ENCODE measurements around the gene ITM2C.

The ITM2C gene

GRCh38 chr2:230914886-230915285 is 50.1 kb downstream of the ITM2C start:
- Histone ChIP-seq H3K9me3 (ENCODE audit: control insufficient read depth in 2 of 2, low read length in 2 of 2) (no peaks in the 10 kb centered on the region), H3K27ac (ENCODE audit: low read depth in 2 of 2, low read length in 2 of 2) (no peak overlapping the region), H3K4me3 (ENCODE audit: low read length in 2 of 2) (no peak overlapping the region), H3K9ac (ENCODE audit: low read depth in 1 of 2, low read length in 2 of 2) (no peak overlapping the region), H3K4me1 (ENCODE audit: control insufficient read depth in 2 of 2, insufficient read depth in 2 of 2, low read length in 2 of 2) (no peaks in the 10 kb centered on the region), H3K27me3 (ENCODE audit: control insufficient read depth in 2 of 2, insufficient read depth in 2 of 2, low read length in 2 of 2) (peaks cover 0 to 2% of the 10 kb centered on the region in 2 donors), H3K36me3 (ENCODE audit: control insufficient read depth in 2 of 2, insufficient read depth in 2 of 2, low read length in 2 of 2) (no peaks in the 10 kb centered on the region)

DNA sequence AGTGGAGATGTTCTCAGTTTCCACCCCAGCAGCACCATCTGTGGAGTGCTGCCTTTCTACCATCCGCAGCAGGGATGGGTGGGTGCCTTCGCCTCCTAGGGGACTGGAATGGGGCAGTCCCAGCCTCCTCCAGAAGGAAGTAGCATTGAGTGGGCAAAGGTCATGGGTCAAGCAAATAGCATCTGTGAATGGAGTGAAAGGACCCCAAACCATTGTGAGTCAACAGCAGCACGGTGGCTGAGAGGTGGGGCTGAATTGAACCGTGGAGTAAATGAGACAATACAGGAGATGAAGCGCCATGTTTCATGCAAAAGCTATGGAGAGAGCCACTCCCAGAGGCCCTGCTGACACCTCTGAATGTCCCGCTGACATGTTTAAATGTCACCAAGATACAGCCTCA is 50.6 kb downstream of the ITM2C start:
- Histone ChIP-seq H3K9ac (ENCODE audit: low read depth in 1 of 2, low read length in 2 of 2) (no peak overlapping the region), H3K9me3 (ENCODE audit: control insufficient read depth in 2 of 2, low read length in 2 of 2) (no peaks in the 10 kb centered on the region), H3K27me3 (ENCODE audit: control insufficient read depth in 2 of 2, insufficient read depth in 2 of 2, low read length in 2 of 2) (peaks cover 0 to 2% of the 10 kb centered on the region in 2 donors), H3K4me1 (ENCODE audit: control insufficient read depth in 2 of 2, insufficient read depth in 2 of 2, low read length in 2 of 2) (no peaks in the 10 kb centered on the region), H3K27ac (ENCODE audit: low read depth in 2 of 2, low read length in 2 of 2) (no peak overlapping the region), H3K4me3 (ENCODE audit: low read length in 2 of 2) (no peak overlapping the region), H3K36me3 (ENCODE audit: control insufficient read depth in 2 of 2, insufficient read depth in 2 of 2, low read length in 2 of 2) (no peaks in the 10 kb centered on the region)

DNA sequence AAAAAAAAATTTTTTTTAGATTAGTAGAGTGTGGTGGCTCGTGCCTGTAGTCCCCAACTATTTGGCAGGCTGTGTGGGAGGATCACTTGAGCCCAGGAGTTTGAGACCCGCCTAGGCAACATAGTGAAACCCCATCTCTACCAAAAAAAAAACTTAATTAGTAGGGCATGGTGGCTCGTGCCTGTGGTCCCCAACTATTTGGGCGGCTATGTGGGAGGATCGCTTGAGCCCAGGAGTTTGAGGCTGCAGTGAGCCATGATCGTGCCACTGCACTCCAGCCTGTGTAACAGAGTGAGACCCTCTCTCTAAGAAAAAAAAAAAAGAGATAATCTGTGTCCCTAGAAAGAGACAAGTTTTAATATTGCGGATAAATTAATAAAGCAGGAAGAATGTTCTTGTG is 51.5 kb downstream of the ITM2C start:
- Histone ChIP-seq H3K36me3 (ENCODE audit: control insufficient read depth in 2 of 2, insufficient read depth in 2 of 2, low read length in 2 of 2) (no peaks in the 10 kb centered on the region), H3K27ac (ENCODE audit: low read depth in 2 of 2, low read length in 2 of 2) (no peak overlapping the region), H3K9me3 (ENCODE audit: control insufficient read depth in 2 of 2, low read length in 2 of 2) (no peaks in the 10 kb centered on the region), H3K27me3 (ENCODE audit: control insufficient read depth in 2 of 2, insufficient read depth in 2 of 2, low read length in 2 of 2) (peaks cover 0 to 2% of the 10 kb centered on the region in 2 donors), H3K4me1 (ENCODE audit: control insufficient read depth in 2 of 2, insufficient read depth in 2 of 2, low read length in 2 of 2) (no peaks in the 10 kb centered on the region), H3K9ac (ENCODE audit: low read depth in 1 of 2, low read length in 2 of 2) (no peak overlapping the region), H3K4me3 (ENCODE audit: low read length in 2 of 2) (no peak overlapping the region)

DNA sequence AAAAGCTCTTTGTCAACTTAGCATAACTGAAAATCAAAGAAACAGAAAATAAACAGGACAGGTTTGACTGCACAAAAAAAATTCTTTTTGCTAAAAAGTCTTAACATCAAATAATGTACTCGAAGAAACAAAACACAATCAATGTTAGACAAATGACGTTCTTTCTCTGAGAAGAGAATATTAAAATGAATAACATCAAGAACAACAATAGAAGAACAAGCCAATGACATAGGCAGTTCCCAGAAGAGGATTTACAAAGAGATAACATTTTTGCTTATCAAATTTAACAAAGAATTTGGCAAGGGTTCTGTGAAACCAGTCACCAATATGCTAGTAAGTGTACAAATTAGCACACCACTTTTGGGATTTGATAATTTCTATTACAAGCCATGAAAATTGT is 54.5 kb downstream of the ITM2C start:
- Histone ChIP-seq H3K27me3 (ENCODE audit: control insufficient read depth in 2 of 2, insufficient read depth in 2 of 2, low read length in 2 of 2) (peaks cover 0 to 2% of the 10 kb centered on the region in 2 donors), H3K9me3 (ENCODE audit: control insufficient read depth in 2 of 2, low read length in 2 of 2) (no peaks in the 10 kb centered on the region), H3K4me3 (ENCODE audit: low read length in 2 of 2) (no peak overlapping the region), H3K27ac (ENCODE audit: low read depth in 2 of 2, low read length in 2 of 2) (no peak overlapping the region), H3K4me1 (ENCODE audit: control insufficient read depth in 2 of 2, insufficient read depth in 2 of 2, low read length in 2 of 2) (no peaks in the 10 kb centered on the region), H3K9ac (ENCODE audit: low read depth in 1 of 2, low read length in 2 of 2) (no peak overlapping the region), H3K36me3 (ENCODE audit: control insufficient read depth in 2 of 2, insufficient read depth in 2 of 2, low read length in 2 of 2) (no peaks in the 10 kb centered on the region)

DNA sequence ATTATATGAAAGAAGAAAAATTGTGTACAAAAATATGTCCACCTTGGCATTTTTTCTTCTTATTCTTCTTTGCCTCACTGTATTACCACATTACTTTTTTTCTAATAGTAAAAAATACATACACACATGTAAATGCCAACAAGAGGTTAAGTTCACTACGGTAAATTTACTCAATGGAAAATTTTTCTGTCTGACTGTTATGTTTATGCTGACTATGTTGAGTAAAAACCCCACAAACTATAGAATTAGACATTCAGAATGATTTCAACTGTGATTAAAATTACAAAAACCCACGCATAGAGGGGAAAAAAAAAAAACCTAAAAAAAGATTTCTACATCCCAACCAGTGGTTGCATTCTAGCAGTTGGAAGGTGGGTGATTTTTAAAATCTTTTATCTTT is 54.9 kb downstream of the ITM2C start:
- no peaks in the 10 kb centered on the region for H3K9me3 ChIP-seq (ENCODE audit: control insufficient read depth in 2 of 2, low read length in 2 of 2)
- H3K4me3 ChIP-seq (ENCODE audit: low read length in 2 of 2) = no peak overlapping the region
- peaks cover 0 to 2% of the 10 kb centered on the region in 2 donors for H3K27me3 ChIP-seq (ENCODE audit: control insufficient read depth in 2 of 2, insufficient read depth in 2 of 2, low read length in 2 of 2)
- H3K27ac ChIP-seq (ENCODE audit: low read depth in 2 of 2, low read length in 2 of 2) = no peak overlapping the region
- no peaks in the 10 kb centered on the region for H3K4me1 ChIP-seq (ENCODE audit: control insufficient read depth in 2 of 2, insufficient read depth in 2 of 2, low read length in 2 of 2)
- no peak overlapping the region for H3K9ac ChIP-seq (ENCODE audit: low read depth in 1 of 2, low read length in 2 of 2)
- H3K36me3 ChIP-seq (ENCODE audit: control insufficient read depth in 2 of 2, insufficient read depth in 2 of 2, low read length in 2 of 2) = no peaks in the 10 kb centered on the region

GRCh38 chr2:230920167-230920566 is 55.4 kb downstream of the ITM2C start:
- Histone ChIP-seq H3K27me3 (ENCODE audit: control insufficient read depth in 2 of 2, insufficient read depth in 2 of 2, low read length in 2 of 2) (peaks cover 0 to 2% of the 10 kb centered on the region in 2 donors), H3K4me3 (ENCODE audit: low read length in 2 of 2) (no peak overlapping the region), H3K9me3 (ENCODE audit: control insufficient read depth in 2 of 2, low read length in 2 of 2) (no peaks in the 10 kb centered on the region), H3K36me3 (ENCODE audit: control insufficient read depth in 2 of 2, insufficient read depth in 2 of 2, low read length in 2 of 2) (no peaks in the 10 kb centered on the region), H3K4me1 (ENCODE audit: control insufficient read depth in 2 of 2, insufficient read depth in 2 of 2, low read length in 2 of 2) (no peaks in the 10 kb centered on the region), H3K27ac (ENCODE audit: low read depth in 2 of 2, low read length in 2 of 2) (no peak overlapping the region), H3K9ac (ENCODE audit: low read depth in 1 of 2, low read length in 2 of 2) (no peak overlapping the region)

DNA sequence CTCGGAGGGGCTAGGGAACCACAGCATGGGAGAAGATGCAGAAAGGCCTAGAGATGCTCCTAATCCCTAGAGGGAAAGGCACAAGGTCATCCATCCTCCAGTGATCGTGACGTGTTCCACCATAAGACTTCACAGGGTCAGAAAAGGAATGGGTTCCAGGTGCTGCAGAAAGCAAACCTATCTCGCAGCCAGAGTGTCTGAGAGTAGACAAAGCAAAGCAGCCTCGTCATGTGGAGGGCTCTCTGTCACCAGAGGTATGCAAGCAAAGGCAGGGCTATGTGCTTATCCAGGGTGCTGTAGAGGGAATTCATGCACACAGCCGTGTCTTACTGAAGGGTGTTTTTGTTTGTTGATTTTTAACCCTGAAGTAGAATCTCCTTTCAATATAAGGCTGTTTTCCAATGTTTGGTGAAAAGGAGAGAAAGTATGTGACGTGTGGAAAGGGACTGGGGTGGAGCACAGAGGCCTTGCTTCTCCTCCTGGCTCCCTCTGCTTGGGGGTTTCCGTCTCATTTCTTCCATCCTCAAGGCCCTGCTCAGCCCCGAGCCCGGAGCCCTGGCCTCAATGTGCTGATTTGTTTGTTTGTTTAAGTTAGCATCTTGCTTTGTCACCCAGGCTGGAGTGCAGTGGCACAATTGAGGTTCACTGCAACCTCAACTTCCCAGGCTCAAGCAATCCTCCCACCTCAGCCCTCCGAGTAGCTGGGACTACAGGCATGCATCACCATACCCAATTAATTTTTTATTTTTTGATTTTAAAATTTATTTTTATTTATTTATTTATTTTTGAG is 57.3 kb downstream of the ITM2C start:
- no peak overlapping the region for H3K27ac ChIP-seq (ENCODE audit: low read depth in 2 of 2, low read length in 2 of 2)
- no peak overlapping the region for H3K9ac ChIP-seq (ENCODE audit: low read depth in 1 of 2, low read length in 2 of 2)
- H3K27me3 ChIP-seq (ENCODE audit: control insufficient read depth in 2 of 2, insufficient read depth in 2 of 2, low read length in 2 of 2) = no peaks in the 10 kb centered on the region
- H3K4me3 ChIP-seq (ENCODE audit: low read length in 2 of 2) = no peak overlapping the region
- H3K4me1 ChIP-seq (ENCODE audit: control insufficient read depth in 2 of 2, insufficient read depth in 2 of 2, low read length in 2 of 2) = no peaks in the 10 kb centered on the region
- no peaks in the 10 kb centered on the region for H3K9me3 ChIP-seq (ENCODE audit: control insufficient read depth in 2 of 2, low read length in 2 of 2)
- no peaks in the 10 kb centered on the region for H3K36me3 ChIP-seq (ENCODE audit: control insufficient read depth in 2 of 2, insufficient read depth in 2 of 2, low read length in 2 of 2)

DNA sequence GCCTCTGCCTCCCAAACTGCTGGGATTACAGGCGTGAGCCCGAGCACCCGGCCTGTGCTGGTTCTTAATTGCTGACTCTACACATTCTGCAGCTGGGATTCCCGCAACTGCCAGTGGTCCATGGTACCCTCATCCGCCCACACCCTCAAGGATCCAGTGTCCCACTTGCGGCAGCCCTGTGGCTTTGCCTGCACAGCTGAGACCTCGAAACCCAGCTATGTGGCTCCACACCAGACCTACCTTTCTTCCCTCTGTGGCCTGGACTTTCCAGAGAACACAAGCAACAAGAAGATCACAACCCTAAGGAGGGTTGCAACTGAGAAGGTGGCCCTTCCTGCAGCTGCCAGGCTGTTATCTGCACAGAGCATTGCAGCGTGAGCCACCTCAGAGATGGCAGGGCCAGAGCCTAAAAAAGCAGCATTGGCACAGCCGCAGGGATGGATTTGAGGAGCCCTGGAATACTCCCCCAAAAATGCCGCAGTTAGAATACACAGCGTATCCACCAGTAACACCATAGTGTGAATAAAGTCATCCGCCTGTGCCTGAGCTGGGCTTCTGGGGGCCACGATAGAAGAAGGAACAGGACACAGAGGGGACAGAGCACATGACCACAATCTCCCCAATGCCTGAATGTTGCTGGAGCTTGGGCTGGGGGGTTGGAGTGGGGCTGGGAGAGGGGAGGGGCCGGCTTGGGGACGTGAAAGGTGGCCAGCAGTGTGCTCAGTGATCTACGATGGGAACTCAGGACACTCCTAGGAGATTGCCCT is 58.4 kb downstream of the ITM2C start:
- Histone ChIP-seq H3K36me3 (ENCODE audit: control insufficient read depth in 2 of 2, insufficient read depth in 2 of 2, low read length in 2 of 2) (no peaks in the 10 kb centered on the region), H3K4me1 (ENCODE audit: control insufficient read depth in 2 of 2, insufficient read depth in 2 of 2, low read length in 2 of 2) (no peaks in the 10 kb centered on the region), H3K27ac (ENCODE audit: low read depth in 2 of 2, low read length in 2 of 2) (no peak overlapping the region), H3K9me3 (ENCODE audit: control insufficient read depth in 2 of 2, low read length in 2 of 2) (no peaks in the 10 kb centered on the region), H3K27me3 (ENCODE audit: control insufficient read depth in 2 of 2, insufficient read depth in 2 of 2, low read length in 2 of 2) (no peaks in the 10 kb centered on the region), H3K9ac (ENCODE audit: low read depth in 1 of 2, low read length in 2 of 2) (no peak overlapping the region), H3K4me3 (ENCODE audit: low read length in 2 of 2) (no peak overlapping the region)

DNA sequence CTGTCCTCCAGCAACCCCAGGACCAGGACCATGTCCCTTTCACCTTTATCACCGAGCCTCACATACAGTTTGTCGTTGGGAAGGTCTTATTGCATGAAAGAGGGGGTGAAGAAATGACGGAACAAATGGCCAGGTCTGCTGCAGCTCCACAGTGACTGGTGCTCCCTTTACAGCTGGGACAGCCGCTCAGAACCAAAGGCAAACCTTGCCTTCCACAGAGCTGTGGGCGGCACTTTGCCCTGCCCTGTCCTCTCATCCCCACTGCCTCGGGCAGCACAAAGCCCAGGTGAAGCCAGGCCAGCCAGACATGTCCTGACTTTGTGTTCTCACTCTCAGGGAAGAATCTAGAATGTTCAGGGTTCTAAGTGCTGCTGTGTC is 59.3 kb downstream of the ITM2C start:
- H3K9ac ChIP-seq (ENCODE audit: low read depth in 1 of 2, low read length in 2 of 2) = no peak overlapping the region
- H3K9me3 ChIP-seq (ENCODE audit: control insufficient read depth in 2 of 2, low read length in 2 of 2) = no peaks in the 10 kb centered on the region
- no peaks in the 10 kb centered on the region for H3K36me3 ChIP-seq (ENCODE audit: control insufficient read depth in 2 of 2, insufficient read depth in 2 of 2, low read length in 2 of 2)
- H3K4me3 ChIP-seq (ENCODE audit: low read length in 2 of 2) = peak overlapping the region in 1 of 2 donors; percentile 64
- no peaks in the 10 kb centered on the region for H3K4me1 ChIP-seq (ENCODE audit: control insufficient read depth in 2 of 2, insufficient read depth in 2 of 2, low read length in 2 of 2)
- H3K27me3 ChIP-seq (ENCODE audit: control insufficient read depth in 2 of 2, insufficient read depth in 2 of 2, low read length in 2 of 2) = no peaks in the 10 kb centered on the region
- no peak overlapping the region for H3K27ac ChIP-seq (ENCODE audit: low read depth in 2 of 2, low read length in 2 of 2)

- no peaks in the 10 kb centered on the region for H3K4me1 ChIP-seq (ENCODE audit: control insufficient read depth in 2 of 2, insufficient read depth in 2 of 2, low read length in 2 of 2)
- peak within 1 kb of the TSS in 1 of 2 donors; percentile 64 for H3K4me3 ChIP-seq (ENCODE audit: low read length in 2 of 2)
- H3K9ac ChIP-seq (ENCODE audit: low read depth in 1 of 2, low read length in 2 of 2) = peak within 1 kb of the TSS in 1 of 2 donors; percentile 52
- H3K27ac ChIP-seq (ENCODE audit: low read depth in 2 of 2, low read length in 2 of 2) = peak within 1 kb of the TSS in 1 of 2 donors; percentile 38
- H3K9me3 ChIP-seq (ENCODE audit: control insufficient read depth in 2 of 2, low read length in 2 of 2) = no peaks in the 10 kb centered on the region
- H3K27me3 ChIP-seq (ENCODE audit: control insufficient read depth in 2 of 2, insufficient read depth in 2 of 2, low read length in 2 of 2) = no peaks in the 10 kb centered on the region
- no peaks in the 10 kb centered on the region for H3K36me3 ChIP-seq (ENCODE audit: control insufficient read depth in 2 of 2, insufficient read depth in 2 of 2, low read length in 2 of 2)
Measured at GRCh38 chr2:230924470-230925341, 60.0 kb downstream of the ITM2C start, which contains the start of gene GPR55. TSS of gene GPR55 (minus strand) at chr2:230925242. CDS start at chr2:230910962, 14,280 bp downstream.
